SK-N-SH (cell line): Measurements from ENCODE around the gene TBP.

ENCODE experiments used
- CTCF ChIP-seq: fragments of 200-600 bp; sonication (generic); IDR thresholded peaks from 2 replicates; pipeline ENCODE4 v1.6.1; 2017; ENCODE audit warnings: antibody characterized with exemption, mild to moderate bottlenecking, moderate library complexity
- TEAD4 ChIP-seq: IDR thresholded peaks from 2 replicates; pipeline ENCODE4 v1.4.0; 2012; ENCODE audit warnings: mild to moderate bottlenecking, borderline replicate concordance; ENCODE audit not compliant: insufficient read depth
- USF1 ChIP-seq: IDR thresholded peaks from 2 replicates; pipeline ENCODE4 v1.4.0; 2012; ENCODE audit warnings: low read depth, borderline replicate concordance

- TF ChIP-seq CTCF (peak; percentile 20; the same call in 1 of the 2 replicates), TEAD4 (no peak), USF1 (no peak)
Measured at GRCh38 chr6:170583756-170584180, 29.6 kb downstream of the TBP start.
